ENCODE results near the gene ITGA1. TPM values are rescaled to one million over a fixed set of nuclear protein-coding genes. Genes with fewer than 3 reads are reported as not detected.

ITGA1 gene
- total RNA-seq, 1 experiment from 2014 or later: 4.0 TPM

DNA sequence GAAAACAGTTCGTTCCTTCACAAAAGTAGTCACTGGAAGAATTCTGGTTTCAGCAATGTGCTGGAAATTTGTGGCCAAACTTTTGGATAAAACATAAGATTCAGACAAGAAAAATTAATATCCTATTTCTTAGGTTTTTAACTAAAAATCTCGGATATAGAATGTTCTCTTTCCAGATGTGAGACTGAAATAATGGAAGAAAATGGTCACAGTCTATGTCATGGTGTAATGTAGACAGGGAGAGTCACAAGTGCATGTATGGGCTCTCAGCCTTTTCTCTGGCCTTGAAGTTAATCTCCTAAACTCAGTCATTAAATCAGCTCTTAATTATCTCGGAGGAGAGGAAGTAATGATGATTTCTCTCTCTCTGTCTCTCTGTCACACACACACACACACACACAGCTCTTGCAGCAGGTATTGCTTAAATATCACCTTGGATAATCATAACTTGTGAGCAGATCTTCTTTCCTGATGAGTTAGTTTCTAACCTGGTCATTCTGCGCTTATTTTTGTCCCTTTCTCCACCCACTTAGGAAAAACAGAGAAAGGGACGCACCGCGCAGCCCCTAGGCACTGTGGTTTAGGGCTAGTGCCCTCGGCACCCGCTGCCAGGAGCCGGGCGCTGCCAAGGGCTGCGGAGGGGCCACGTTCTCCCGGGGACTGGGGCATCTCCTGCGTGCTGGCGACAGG lies 200.8 kb downstream of the ITGA1 start:
- no peaks in the 10 kb centered on the region for H3K9me2 ChIP-seq (ENCODE audit: insufficient read depth)
- BruUV-seq (replicated peaks): TSS peak; percentile 59
- ChIA-PET POLR2A (ENCODE audit: unreplicated experiment) (interaction anchor here (0.5 to 1.2 kb wide), 6 partner anchors 21 to 93 kb away, joined by 3 to 5 read pairs (median 3); no protein-coding TSS in a partner anchor), CTCF (interaction anchor here (1.0 kb wide), 1 partner anchor 40 kb away, joined by 4 read pairs; no protein-coding TSS in a partner anchor)
- intact Hi-C loops (cut with micrococcal nuclease; ENCODE audit: unreplicated experiment): loop anchor here (1.0 to 5.0 kb wide), 5 partner anchors 40 to 374 kb away; partner anchors contain the start of genes ITGA1 and PELO
- peak overlapping the region; percentile 76 for H2AFZ ChIP-seq
- H3K27me3 ChIP-seq (ENCODE audit: insufficient read depth, low read depth): no peaks in the 10 kb centered on the region
- peaks cover 73% of the 10 kb centered on the region for H3K4me1 ChIP-seq (replicated peaks; ENCODE audit: insufficient read depth)
- H3K27ac ChIP-seq: peak overlapping the region; percentile 95
- no peaks in the 10 kb centered on the region for H4K20me1 ChIP-seq (ENCODE audit: insufficient read depth)
- H3K36me3 ChIP-seq (ENCODE audit: low read depth): peaks cover 13% of the 10 kb centered on the region
- peaks cover 43% of the 10 kb centered on the region for H3K79me2 ChIP-seq (ENCODE audit: low read depth)
- peaks cover 33% of the 10 kb centered on the region for H3F3A ChIP-seq (ENCODE audit: insufficient read depth, low read depth)
- peak overlapping the region; percentile 86 for H3K4me2 ChIP-seq
- H3K9me3 ChIP-seq (ENCODE audit: insufficient read depth, low read depth): 0 out of 2 replicates have a peak, but pooled peaks cover 6% of the 10 kb centered on the region
- TF ChIP-seq, protein P1, sequence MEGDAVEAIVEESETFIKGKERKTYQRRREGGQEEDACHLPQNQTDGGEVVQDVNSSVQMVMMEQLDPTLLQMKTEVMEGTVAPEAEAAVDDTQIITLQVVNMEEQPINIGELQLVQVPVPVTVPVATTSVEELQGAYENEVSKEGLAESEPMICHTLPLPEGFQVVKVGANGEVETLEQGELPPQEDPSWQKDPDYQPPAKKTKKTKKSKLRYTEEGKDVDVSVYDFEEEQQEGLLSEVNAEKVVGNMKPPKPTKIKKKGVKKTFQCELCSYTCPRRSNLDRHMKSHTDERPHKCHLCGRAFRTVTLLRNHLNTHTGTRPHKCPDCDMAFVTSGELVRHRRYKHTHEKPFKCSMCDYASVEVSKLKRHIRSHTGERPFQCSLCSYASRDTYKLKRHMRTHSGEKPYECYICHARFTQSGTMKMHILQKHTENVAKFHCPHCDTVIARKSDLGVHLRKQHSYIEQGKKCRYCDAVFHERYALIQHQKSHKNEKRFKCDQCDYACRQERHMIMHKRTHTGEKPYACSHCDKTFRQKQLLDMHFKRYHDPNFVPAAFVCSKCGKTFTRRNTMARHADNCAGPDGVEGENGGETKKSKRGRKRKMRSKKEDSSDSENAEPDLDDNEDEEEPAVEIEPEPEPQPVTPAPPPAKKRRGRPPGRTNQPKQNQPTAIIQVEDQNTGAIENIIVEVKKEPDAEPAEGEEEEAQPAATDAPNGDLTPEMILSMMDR (conservative IDR thresholded peaks at IDR 0.05): no peak
- TF ChIP-seq EZH2 (IDR thresholded peaks at IDR 0.05; ENCODE audit: low read depth): no peak
- H3K4me3 ChIP-seq: peak overlapping the region; percentile 91
- peak in 1 of 2 experiments; percentile 36 for DNase-seq

DNA sequence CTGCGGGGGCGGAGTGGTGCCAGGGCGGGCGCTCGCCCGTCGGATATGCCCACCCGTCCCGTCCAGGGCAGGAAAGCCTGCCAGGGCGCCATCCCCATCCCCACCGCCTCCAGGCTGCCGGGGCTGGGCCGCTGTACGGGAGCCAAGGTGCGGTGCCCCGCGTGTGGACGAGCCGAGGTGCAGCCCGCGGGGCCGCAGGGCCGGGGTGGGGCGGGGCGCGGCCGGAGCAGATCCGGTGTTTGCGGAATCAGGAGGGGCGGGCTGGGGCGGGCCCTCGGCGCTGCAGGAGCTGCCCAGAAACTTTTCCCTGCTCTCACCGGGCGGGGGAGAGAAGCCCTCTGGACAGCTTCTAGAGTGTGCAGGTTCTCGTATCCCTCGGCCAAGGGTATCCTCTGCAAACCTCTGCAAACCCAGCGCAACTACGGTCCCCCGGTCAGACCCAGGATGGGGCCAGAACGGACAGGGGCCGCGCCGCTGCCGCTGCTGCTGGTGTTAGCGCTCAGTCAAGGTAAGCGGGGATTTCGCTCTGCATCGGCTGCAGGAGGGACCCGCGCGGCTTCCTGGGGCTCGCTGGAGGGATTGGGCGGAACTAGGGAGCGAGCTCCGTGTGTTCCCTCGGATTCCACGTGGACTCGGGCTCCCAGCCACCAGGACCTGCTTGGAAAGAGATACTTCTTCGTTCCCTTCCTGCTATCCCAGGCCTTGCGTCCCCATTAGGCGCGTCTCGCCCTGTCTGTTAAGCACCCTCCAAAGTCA lies 201.5 kb downstream of the ITGA1 start, which contains the start of gene ITGA2:
Gene ITGA2, plus strand, starts transcription at position 328 of the 756 bp plus-strand sequence. Its CDS starts 117 bp downstream, at position 445.
- H3K4me3 ChIP-seq: peak within 1 kb of the TSS; percentile 91
- peaks cover 50% of the 10 kb centered on the region for H3K79me2 ChIP-seq (ENCODE audit: low read depth)
- H3K9me2 ChIP-seq (ENCODE audit: insufficient read depth): no peaks in the 10 kb centered on the region
- intact Hi-C loops (cut with micrococcal nuclease; ENCODE audit: unreplicated experiment): loop anchor here (2.0 to 5.0 kb wide), 3 partner anchors 40 to 373 kb away; partner anchors contain the start of genes ITGA1 and PELO
- TSS peak; percentile 37 for BruUV-seq (replicated peaks)
- H3K4me2 ChIP-seq: peak within 1 kb of the TSS; percentile 86
- POLR2A ChIA-PET (ENCODE audit: unreplicated experiment): interaction anchor here (0.5 to 1.2 kb wide), 5 partner anchors 22 to 182 kb away, joined by 3 to 4 read pairs (median 3); no protein-coding TSS in a partner anchor
- DNase-seq: peak; percentile 62 to 70
- peaks cover 33% of the 10 kb centered on the region for H3F3A ChIP-seq (ENCODE audit: insufficient read depth, low read depth)
- peak within 1 kb of the TSS; percentile 95 for H3K27ac ChIP-seq
- TF ChIP-seq EZH2 (IDR thresholded peaks at IDR 0.05; ENCODE audit: low read depth): no peak
- TF ChIP-seq, protein P1 (conservative IDR thresholded peaks at IDR 0.05): no peak
- H3K36me3 ChIP-seq (ENCODE audit: low read depth): peaks cover 20% of the 10 kb centered on the region
- peak within 1 kb of the TSS; percentile 76 for H2AFZ ChIP-seq
- no peaks in the 10 kb centered on the region for H4K20me1 ChIP-seq (ENCODE audit: insufficient read depth)
- H3K27me3 ChIP-seq (ENCODE audit: insufficient read depth, low read depth): no peaks in the 10 kb centered on the region
- CTCF ChIA-PET: interaction anchor here (0.7 to 1.0 kb wide), 3 partner anchors 40 to 98 kb away, joined by 3 to 4 read pairs (median 3); no protein-coding TSS in a partner anchor
- 0 out of 2 replicates have a peak, but pooled peaks cover 2% of the 10 kb centered on the region for H3K9me3 ChIP-seq (ENCODE audit: insufficient read depth, low read depth)
- peaks cover 73% of the 10 kb centered on the region for H3K4me1 ChIP-seq (replicated peaks; ENCODE audit: insufficient read depth)
